SK-N-SH treated with all-trans-retinoic acid at 6 μM for 48 hours (cell line): ENCODE data around the gene C1GALT1.

ENCODE experiments used
- PPARA ChIP-seq: fragments of 250-450 bp; sonication (Bioruptor Pico); IDR thresholded peaks from 2 replicates; pipeline ENCODE4 v1.5.0; 2020; ENCODE audit warnings: mild to moderate bottlenecking, borderline replicate concordance
- TCF4 ChIP-seq: fragments of 250-450 bp; sonication (Bioruptor Pico); IDR thresholded peaks from 2 replicates; pipeline ENCODE4 v1.8.0; 2021; ENCODE audit warnings: mild to moderate bottlenecking, moderate library complexity, borderline replicate concordance
- TSHZ2 ChIP-seq: fragments of 250-450 bp; sonication (Bioruptor Pico); IDR thresholded peaks from 2 replicates; pipeline ENCODE4 v1.5.0; 2020; ENCODE audit warnings: mild to moderate bottlenecking, moderate library complexity
- ZFP3 ChIP-seq: fragments of 250-450 bp; sonication (Bioruptor Pico); IDR thresholded peaks from 2 replicates; pipeline ENCODE4 v1.5.0; 2020; ENCODE audit warnings: mild to moderate bottlenecking, moderate library complexity

GRCh38 chr7:7165372-7165771, 17.0 kb upstream of the C1GALT1 start:
- no peak for TF ChIP-seq TSHZ2 (CRISPR knock-in tag)
- TF ChIP-seq ZFP3 (CRISPR knock-in tag) = no peak
- TF ChIP-seq TCF4 (CRISPR knock-in tag) = no peak
- no peak for TF ChIP-seq PPARA
